Gastroesophageal sphincter (tissue), 3 donors: ENCODE results near the gene KCNH3.

ENCODE experiments used
- CTCF ChIP-seq, 4 experiments: fragments of 200-600 bp in 2 of 4; fragments of 450-650 bp in 2 of 4; sonication (generic) in 1 of 4; IDR thresholded peaks; one replicate each; pipeline ENCODE4 v1.5.1; 2017 to 2019; ENCODE audit warnings: antibody characterized with exemption in 4 of 4, mild to moderate bottlenecking in 2 of 4, moderate library complexity in 2 of 4
- EP300 ChIP-seq: sonication (generic); formaldehyde crosslinking; IDR thresholded peaks from one replicate; pipeline ENCODE4 v1.6.1; 2017; ENCODE audit warnings: antibody characterized with exemption, mild to moderate bottlenecking
- POLR2AphosphoS5 ChIP-seq: sonication (generic); formaldehyde crosslinking; IDR thresholded peaks from one replicate; pipeline ENCODE4 v1.6.1; 2017; ENCODE audit warnings: antibody characterized with exemption

- no peak for TF ChIP-seq CTCF (IDR thresholded peaks at IDR 0.05)
- TF ChIP-seq EP300: no peak
- TF ChIP-seq POLR2AphosphoS5: no peak
Measured at GRCh38 chr12:49542592-49543160, 3.8 kb downstream of the KCNH3 start.
